Stimulated activated CD4-positive, alpha-beta T cell treated with anti-CD3 and anti-CD28 coated beads, Interleukin-1b, Interleukin-23, amount 100 ng/mL, for 1 hour (primary cell): ENCODE data around the gene ADGRD1.

Experiments used
- DNase-seq, 2 donors: peaks; one replicate each; pipeline ENCODE4 v3.0.0-alpha.2; 2020; ENCODE audit warnings: low read depth in 2 of 2

ADGRD1 gene

DNA sequence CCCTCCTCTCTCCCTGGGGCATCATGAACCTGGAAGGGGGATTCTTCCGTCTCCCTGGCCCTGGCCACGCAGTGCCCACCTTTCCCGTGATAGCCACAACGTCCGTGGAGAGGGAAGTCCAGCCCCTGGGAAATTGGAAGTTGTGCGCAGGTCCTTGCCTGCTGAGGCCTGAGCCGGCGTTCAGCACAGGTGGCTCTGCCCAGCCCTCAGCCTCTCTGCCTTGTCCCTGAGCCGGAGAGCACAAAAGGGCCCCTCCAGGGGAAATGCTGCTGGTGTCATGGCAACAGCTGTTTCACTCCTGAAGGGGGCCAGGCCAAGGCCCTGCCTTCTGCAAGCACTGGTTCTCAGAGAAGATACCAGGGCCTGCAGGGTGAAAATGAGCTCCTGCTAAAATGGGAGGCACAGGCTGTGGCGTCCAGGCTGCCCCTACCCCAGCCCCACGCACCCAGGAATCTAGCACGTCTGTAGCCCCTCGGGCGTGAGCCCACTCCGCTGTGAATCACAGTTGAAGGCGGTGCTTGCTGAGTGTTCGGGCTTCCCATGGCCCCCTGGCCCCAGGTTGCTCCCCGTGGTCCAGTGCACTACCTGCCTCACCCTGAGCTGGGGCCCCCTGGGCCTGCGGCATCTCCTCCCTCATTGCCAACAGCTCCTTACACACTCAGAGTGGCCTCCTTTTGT, 149.4 kb downstream of the ADGRD1 start:
- no peak for DNase-seq

- DNase-seq = no peak
Measured at GRCh38 chr12:131103669-131104462, 150.2 kb downstream of the ADGRD1 start.

DNA sequence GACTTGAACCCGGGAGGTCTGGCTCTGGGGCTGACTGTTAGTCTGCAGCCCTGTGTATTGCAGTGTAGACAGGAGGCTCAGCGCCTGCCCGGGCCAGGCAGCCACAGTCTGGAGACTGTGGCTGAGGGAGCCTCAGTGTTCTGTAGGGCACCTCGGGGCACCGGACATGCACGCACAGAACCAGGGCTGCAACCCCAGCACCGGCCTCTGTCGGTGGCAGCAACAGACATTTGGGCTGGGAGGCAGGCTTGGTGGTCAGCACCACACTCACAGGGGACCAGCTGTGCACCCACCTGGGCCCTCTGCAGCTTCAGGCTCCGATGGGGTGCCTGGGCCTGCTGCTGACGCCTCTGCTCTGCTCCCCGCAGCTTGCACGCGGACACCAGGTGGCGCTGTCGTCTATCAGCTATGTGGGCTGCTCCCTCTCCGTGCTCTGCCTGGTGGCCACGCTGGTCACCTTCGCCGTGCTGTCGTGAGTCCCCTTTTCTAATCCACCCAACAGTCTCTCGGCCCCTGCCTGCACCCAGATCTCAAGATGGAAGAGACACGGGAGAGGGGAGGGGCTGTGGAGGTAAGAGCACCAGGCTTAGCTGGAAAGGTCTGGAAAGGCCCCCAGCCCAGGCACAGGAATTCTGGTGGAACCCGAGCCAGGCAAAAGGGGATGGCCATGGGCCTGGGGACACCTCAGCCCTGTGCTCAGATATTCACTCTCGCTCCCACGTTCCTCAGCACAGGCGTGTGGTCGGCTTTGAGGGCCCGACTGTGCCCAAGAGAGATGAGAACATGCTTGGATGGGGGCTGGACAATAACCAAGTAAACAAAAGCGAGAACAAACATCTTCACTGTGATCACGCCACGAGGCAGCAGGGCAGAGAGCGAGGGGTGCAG, 151.0 kb downstream of the ADGRD1 start:
- DNase-seq = peak; percentile 51 to 70

GRCh38 chr12:131105351-131105735, 151.6 kb downstream of the ADGRD1 start:
- no peak for DNase-seq

GRCh38 chr12:131105736-131106348, 152.1 kb downstream of the ADGRD1 start:
- DNase-seq = peak in 1 of 2 donors; percentile 8

- DNase-seq = no peak
Measured at GRCh38 chr12:131106349-131106941, 152.7 kb downstream of the ADGRD1 start.

GRCh38 chr12:131108177-131108955, 154.7 kb downstream of the ADGRD1 start:
- no peak for DNase-seq

DNA sequence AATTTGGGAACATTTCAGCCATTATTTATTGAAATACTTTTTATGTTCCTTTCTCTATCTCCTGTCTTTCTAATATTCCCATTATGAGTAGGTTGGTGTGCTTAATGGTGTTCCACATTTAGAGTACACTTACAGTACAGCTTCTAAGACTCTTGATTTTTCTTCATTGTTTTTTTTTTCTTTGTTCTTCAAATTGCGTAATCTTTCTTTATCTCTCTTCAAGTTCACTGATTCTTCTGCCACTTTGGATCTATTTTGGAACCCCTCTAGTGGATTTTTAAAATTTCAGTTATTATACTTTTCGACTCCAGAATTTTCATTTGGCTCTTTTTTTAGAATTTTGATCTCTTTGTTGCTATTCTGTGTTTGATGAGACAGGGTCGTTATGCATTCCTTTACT, 157.7 kb downstream of the ADGRD1 start:
- no peak for DNase-seq

- no peak for DNase-seq
Measured at GRCh38 chr12:131112021-131112420, 158.3 kb downstream of the ADGRD1 start.

DNA sequence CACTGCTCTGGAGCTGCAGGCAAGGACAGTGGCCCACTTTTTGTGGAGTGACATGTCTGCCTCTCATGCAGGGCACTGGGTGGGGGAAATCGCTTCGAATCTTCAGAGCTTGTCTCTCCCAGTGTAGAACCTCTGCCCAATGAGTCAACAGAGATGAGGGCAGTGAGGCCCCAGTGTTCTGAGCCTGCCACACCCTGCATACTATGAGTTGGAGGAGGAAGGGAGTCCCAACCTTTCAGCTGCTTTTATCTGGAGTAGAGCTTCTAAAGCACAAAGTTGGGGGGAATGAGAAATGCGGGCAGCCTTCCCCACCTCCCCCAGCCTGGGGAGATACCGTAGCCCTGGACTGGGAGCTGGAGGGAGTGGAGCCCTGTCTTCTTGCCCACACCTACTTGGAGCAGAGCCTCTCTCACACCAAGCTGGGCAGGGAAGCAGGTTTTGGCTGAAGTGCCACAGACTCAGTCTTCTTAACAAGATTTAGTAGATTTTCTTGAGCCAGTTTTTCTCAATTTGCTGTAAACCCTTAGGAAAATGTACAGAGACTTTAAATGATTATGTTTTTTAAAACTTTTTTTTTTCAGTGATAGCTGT, 159.1 kb downstream of the ADGRD1 start:
- DNase-seq = no peak

GRCh38 chr12:131113568-131114270, 160.0 kb downstream of the ADGRD1 start:
- no peak for DNase-seq

DNA sequence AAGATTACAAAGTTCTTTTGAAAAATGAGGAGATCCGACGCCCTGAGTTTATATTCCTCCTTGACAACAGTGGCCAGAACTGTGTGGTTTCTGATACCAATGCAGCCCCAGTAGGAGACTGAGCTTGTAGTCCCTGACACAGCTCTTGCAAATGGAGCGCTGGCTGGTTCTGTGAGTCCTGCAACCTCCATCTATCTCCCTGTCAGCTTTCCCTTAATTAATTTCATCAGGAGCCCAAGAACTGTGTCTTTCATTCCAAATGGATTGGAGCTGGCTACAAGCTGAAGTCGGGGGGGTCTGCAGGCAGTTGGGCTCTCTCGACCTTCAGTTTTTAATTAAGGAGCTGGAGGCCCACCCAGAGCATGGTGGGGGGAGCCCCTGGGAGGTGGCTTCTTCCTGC, 160.6 kb downstream of the ADGRD1 start:
- DNase-seq = no peak

GRCh38 chr12:131114942-131115584, 161.4 kb downstream of the ADGRD1 start:
- DNase-seq = no peak

DNA sequence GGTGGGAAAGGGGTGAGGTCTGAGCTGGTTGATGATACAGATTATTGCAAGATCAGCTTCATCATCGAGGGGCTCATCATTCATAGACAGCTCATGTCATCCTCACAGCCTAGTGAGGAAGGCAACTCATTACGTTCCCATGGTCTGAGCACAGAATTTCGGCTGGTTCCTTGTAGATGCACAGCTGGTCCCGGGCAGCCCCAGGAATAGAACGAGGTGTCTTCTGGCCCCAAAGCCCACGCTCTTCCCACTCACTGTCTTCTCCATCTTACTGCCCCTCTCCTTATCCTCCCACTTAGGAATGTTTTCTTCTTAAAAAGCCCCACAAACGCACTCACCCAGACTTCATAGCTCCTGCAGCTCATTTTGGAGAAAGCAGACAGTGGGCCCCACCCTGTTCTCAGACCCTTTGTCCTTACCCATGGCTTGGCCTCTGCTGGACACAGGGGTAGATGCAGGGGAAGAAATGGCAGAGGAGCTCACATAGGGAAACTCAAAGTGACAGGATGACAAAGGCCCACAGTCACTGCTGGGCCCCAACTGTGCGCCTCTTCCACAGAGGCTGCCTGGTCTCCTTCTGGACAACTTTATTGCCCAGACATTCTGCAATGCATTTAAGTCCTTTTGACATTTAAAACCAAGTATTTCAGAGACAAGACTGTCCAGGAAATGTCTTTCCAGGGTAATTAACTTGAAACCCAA, 162.2 kb downstream of the ADGRD1 start:
- no peak for DNase-seq

- no peak for DNase-seq
Measured at GRCh38 chr12:131116468-131117117, 162.9 kb downstream of the ADGRD1 start.

GRCh38 chr12:131117438-131118245, 163.9 kb downstream of the ADGRD1 start:
- no peak for DNase-seq

- DNase-seq = no peak
Measured at GRCh38 chr12:131118371-131118770, 164.7 kb downstream of the ADGRD1 start.
